Muscle layer of colon (tissue), 2 donors: ENCODE measurements around the gene EDIL3.

Experiments
- H3K27ac ChIP-seq: one replicate; pipeline ENCODE4 v1.7.0; 2013; ENCODE audit warnings: low read depth, mild to moderate bottlenecking, low read length, moderate library complexity
- H3K27me3 ChIP-seq, 2 donors: one replicate each; pipeline ENCODE4 v1.7.0; 2013; ENCODE audit warnings: low read length in 2 of 2, mild to moderate bottlenecking in 2 of 2; ENCODE audit not compliant: insufficient read depth in 2 of 2, control insufficient read depth in 1 of 2
- H3K36me3 ChIP-seq: one replicate; pipeline ENCODE4 v1.7.0; 2013; ENCODE audit warnings: mild to moderate bottlenecking, low read length; ENCODE audit not compliant: insufficient read depth
- H3K4me1 ChIP-seq: one replicate; pipeline ENCODE4 v1.7.0; 2013; ENCODE audit warnings: mild to moderate bottlenecking, low read length; ENCODE audit not compliant: insufficient read depth
- H3K4me3 ChIP-seq, 2 donors: one replicate each; pipeline ENCODE4 v1.7.0; 2013; ENCODE audit warnings: low read length in 2 of 2, low read depth in 1 of 2, mild to moderate bottlenecking in 1 of 2, moderate library complexity in 1 of 2
- H3K9ac ChIP-seq: one replicate; pipeline ENCODE4 v1.7.0; 2013; ENCODE audit warnings: low read length
- H3K9me3 ChIP-seq: one replicate; pipeline ENCODE4 v1.7.0; 2013; ENCODE audit warnings: mild to moderate bottlenecking, low read length
- donor health status: abdominal sarcoma.
- donor health status: Adenocarcinoma of cecum.

Gene EDIL3

GRCh38 chr5:83983852-83984251 lies 400.8 kb downstream of the EDIL3 start:
- H3K9ac ChIP-seq: no peak overlapping the region
- no peak overlapping the region for H3K4me3 ChIP-seq
- no peaks in the 10 kb centered on the region for H3K9me3 ChIP-seq
- H3K4me1 ChIP-seq: no peaks in the 10 kb centered on the region
- no peaks in the 10 kb centered on the region for H3K36me3 ChIP-seq
- no peaks in the 10 kb centered on the region for H3K27me3 ChIP-seq
- no peak overlapping the region for H3K27ac ChIP-seq

GRCh38 chr5:83973925-83974815 lies 410.5 kb downstream of the EDIL3 start:
- H3K27me3 ChIP-seq: no peaks in the 10 kb centered on the region
- no peak overlapping the region for H3K4me3 ChIP-seq
- no peaks in the 10 kb centered on the region for H3K36me3 ChIP-seq
- no peak overlapping the region for H3K27ac ChIP-seq
- H3K9me3 ChIP-seq: no peaks in the 10 kb centered on the region
- no peaks in the 10 kb centered on the region for H3K4me1 ChIP-seq
- no peak overlapping the region for H3K9ac ChIP-seq

GRCh38 chr5:83972909-83973308 lies 411.8 kb downstream of the EDIL3 start:
- Histone ChIP-seq H3K9me3 (no peaks in the 10 kb centered on the region), H3K9ac (no peak overlapping the region), H3K36me3 (no peaks in the 10 kb centered on the region), H3K27ac (no peak overlapping the region), H3K4me3 (no peak overlapping the region), H3K27me3 (no peaks in the 10 kb centered on the region), H3K4me1 (no peaks in the 10 kb centered on the region)

- H3K4me1 ChIP-seq: no peaks in the 10 kb centered on the region
- no peak overlapping the region for H3K4me3 ChIP-seq
- no peaks in the 10 kb centered on the region for H3K9me3 ChIP-seq
- no peak overlapping the region for H3K27ac ChIP-seq
- no peaks in the 10 kb centered on the region for H3K27me3 ChIP-seq
- no peak overlapping the region for H3K9ac ChIP-seq
- no peaks in the 10 kb centered on the region for H3K36me3 ChIP-seq
These were observed 412.4 kb downstream of the EDIL3 start for GRCh38 chr5:83972236-83972635.

- H3K27me3 ChIP-seq: no peaks in the 10 kb centered on the region
- H3K4me1 ChIP-seq: peaks cover 4% of the 10 kb centered on the region
- no peaks in the 10 kb centered on the region for H3K36me3 ChIP-seq
- no peak overlapping the region for H3K4me3 ChIP-seq
- no peaks in the 10 kb centered on the region for H3K9me3 ChIP-seq
- no peak overlapping the region for H3K9ac ChIP-seq
- no peak overlapping the region for H3K27ac ChIP-seq
These were observed 417.3 kb downstream of the EDIL3 start for GRCh38 chr5:83967417-83967816.

- Histone ChIP-seq H3K36me3 (no peaks in the 10 kb centered on the region), H3K27me3 (no peaks in the 10 kb centered on the region), H3K9me3 (no peaks in the 10 kb centered on the region), H3K4me1 (peaks cover 4% of the 10 kb centered on the region), H3K9ac (no peak overlapping the region), H3K27ac (no peak overlapping the region), H3K4me3 (no peak overlapping the region)
These were observed 419.2 kb downstream of the EDIL3 start for GRCh38 chr5:83965441-83965840.

DNA sequence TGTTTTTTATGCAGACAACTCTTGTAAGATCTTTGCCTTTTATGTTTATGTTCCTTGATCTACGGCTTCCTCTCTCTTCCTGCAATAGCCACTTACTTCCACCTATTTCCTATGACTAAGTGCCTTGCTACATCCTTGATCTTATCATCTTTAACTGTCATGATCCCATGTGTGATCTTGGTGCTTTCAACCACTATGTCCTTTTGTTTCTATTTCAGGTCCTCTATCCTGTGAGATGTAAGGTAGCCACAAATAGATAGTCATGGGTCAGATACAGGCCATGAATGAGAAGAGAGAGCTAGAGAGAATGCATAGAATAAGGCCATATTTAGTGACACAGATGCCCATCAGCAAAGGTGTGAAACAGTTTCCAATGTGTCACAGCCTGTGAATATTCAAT lies 420.4 kb downstream of the EDIL3 start:
- H3K36me3 ChIP-seq: no peaks in the 10 kb centered on the region
- H3K27me3 ChIP-seq: no peaks in the 10 kb centered on the region
- H3K4me1 ChIP-seq: peaks cover 4% of the 10 kb centered on the region
- H3K9ac ChIP-seq: no peak overlapping the region
- H3K4me3 ChIP-seq: no peak overlapping the region
- H3K27ac ChIP-seq: no peak overlapping the region
- no peaks in the 10 kb centered on the region for H3K9me3 ChIP-seq

- H3K27ac ChIP-seq: no peak overlapping the region
- no peaks in the 10 kb centered on the region for H3K27me3 ChIP-seq
These were observed 427.5 kb downstream of the EDIL3 start for GRCh38 chr5:83957188-83957587.

GRCh38 chr5:83956386-83956785 lies 428.3 kb downstream of the EDIL3 start:
- H3K4me3 ChIP-seq: no peak overlapping the region
- H3K27me3 ChIP-seq: no peaks in the 10 kb centered on the region
- H3K9ac ChIP-seq: no peak overlapping the region
- no peaks in the 10 kb centered on the region for H3K9me3 ChIP-seq
- H3K36me3 ChIP-seq: no peaks in the 10 kb centered on the region
- H3K27ac ChIP-seq: no peak overlapping the region
- no peaks in the 10 kb centered on the region for H3K4me1 ChIP-seq

More at GRCh38 chr5:83957188-83957587, 427.5 kb downstream of the EDIL3 start:
- H3K4me3 ChIP-seq: no peak overlapping the region
- no peaks in the 10 kb centered on the region for H3K4me1 ChIP-seq
- no peaks in the 10 kb centered on the region for H3K36me3 ChIP-seq
- no peak overlapping the region for H3K9ac ChIP-seq
- no peaks in the 10 kb centered on the region for H3K9me3 ChIP-seq

GRCh38 chr5:83955916-83956315 lies 428.8 kb downstream of the EDIL3 start:
- H3K4me3 ChIP-seq: no peak overlapping the region
- no peaks in the 10 kb centered on the region for H3K9me3 ChIP-seq
- H3K36me3 ChIP-seq: no peaks in the 10 kb centered on the region
- H3K9ac ChIP-seq: no peak overlapping the region
- H3K4me1 ChIP-seq: no peaks in the 10 kb centered on the region
- H3K27me3 ChIP-seq: no peaks in the 10 kb centered on the region
- H3K27ac ChIP-seq: no peak overlapping the region

DNA sequence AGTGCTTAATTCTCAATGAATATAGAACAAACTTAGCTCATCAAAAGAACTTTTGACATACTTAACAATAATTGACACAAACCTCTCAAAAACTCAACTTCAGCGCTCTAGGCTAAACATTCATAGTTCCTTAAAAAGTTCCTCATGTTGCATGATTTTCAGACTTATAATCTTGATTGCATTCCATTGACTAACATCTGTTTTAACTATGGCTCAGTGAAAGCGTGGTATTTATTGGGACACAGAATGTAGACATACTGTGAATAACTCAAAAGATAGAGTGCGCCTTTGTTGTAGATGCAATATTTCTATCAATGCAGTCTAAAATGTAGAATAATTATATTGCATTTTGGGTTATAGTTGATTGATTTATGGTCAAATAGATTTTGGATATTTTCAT lies 436.9 kb downstream of the EDIL3 start:
- Histone ChIP-seq H3K36me3 (no peaks in the 10 kb centered on the region), H3K4me1 (no peaks in the 10 kb centered on the region), H3K9me3 (no peaks in the 10 kb centered on the region), H3K27ac (no peak overlapping the region), H3K27me3 (no peaks in the 10 kb centered on the region), H3K4me3 (no peak overlapping the region), H3K9ac (no peak overlapping the region)

- Histone ChIP-seq H3K9ac (no peak overlapping the region), H3K27ac (no peak overlapping the region), H3K9me3 (no peaks in the 10 kb centered on the region), H3K27me3 (no peaks in the 10 kb centered on the region), H3K36me3 (no peaks in the 10 kb centered on the region), H3K4me3 (no peak overlapping the region), H3K4me1 (no peaks in the 10 kb centered on the region)
These were observed 438.2 kb downstream of the EDIL3 start for GRCh38 chr5:83946516-83946915.
